AG08395 (cell line): Measurements from ENCODE around the gene MTHFD1.

Experiments used
- DNase-seq: peaks from one replicate; pipeline ENCODE4 v3.0.0; 2012; ENCODE audit warnings: mixed read lengths, low spot score

MTHFD1 gene

DNA sequence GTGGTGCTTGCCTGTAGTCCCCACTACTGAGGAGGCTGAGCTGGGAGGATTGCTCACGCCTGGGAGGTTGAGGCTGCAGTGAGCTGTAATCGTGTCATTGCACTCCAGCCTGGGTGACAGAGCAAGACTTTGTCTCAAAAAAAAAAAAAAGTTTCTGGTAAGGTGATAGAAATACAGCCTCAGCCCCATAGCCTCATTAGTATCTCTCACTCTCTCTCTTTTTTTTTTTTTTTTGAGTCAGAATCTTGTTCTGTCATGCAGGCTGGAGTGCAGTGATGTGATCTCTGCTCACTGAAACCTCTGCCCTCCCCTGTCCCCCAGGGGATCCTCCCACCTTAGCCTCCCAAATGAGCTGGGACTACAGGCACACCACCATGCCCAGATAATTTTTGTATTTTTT, 19.2 kb downstream of the MTHFD1 start:
- DNase-seq: no peak

GRCh38 chr14:64409126-64409920, 21.2 kb downstream of the MTHFD1 start:
- DNase-seq: no peak

GRCh38 chr14:64410084-64410774, 22.1 kb downstream of the MTHFD1 start:
- no peak for DNase-seq

DNA sequence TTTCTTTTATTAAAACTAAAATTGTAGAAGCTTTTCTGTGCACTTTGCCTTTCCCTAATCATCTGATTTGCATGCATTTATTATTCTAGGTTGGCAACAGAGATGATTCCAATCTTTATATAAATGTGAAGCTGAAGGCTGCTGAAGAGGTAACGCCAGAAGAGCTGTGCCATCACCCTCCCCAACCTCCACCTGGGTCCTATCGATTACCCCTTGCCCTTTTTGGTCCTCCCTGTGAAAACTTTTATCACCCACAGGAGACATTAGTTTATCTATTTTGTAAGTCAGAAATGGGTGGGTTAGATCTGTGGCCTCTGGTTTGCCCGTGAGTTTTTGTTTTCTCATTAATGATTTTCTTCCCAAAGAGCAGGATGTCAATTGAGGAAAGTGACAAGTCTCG, 22.8 kb downstream of the MTHFD1 start:
- DNase-seq: no peak

DNA sequence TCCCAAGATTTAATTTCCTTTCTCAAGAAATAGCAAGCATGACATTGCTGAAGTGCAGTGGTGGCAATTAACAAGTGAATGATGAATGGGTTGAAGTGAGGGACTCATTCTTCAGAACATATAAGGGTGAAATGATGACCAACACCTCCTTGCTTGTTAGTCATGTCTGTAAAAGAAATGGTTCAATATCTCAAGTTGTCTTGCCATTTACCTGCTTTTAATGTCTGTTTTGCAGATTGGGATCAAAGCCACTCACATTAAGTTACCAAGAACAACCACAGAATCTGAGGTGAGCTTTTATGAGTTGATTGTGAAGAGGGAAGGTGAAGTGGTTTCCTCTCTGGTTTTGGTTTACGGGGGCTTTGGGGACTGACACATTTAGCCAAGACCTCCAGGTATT, 24.1 kb downstream of the MTHFD1 start:
- DNase-seq: no peak

- DNase-seq: no peak
Observed at GRCh38 chr14:64416348-64416932, 28.3 kb downstream of the MTHFD1 start.

- peak; percentile 6 for DNase-seq
Observed at GRCh38 chr14:64417055-64417770, 29.1 kb downstream of the MTHFD1 start.

- no peak for DNase-seq
Observed at GRCh38 chr14:64417771-64418125, 29.6 kb downstream of the MTHFD1 start.

DNA sequence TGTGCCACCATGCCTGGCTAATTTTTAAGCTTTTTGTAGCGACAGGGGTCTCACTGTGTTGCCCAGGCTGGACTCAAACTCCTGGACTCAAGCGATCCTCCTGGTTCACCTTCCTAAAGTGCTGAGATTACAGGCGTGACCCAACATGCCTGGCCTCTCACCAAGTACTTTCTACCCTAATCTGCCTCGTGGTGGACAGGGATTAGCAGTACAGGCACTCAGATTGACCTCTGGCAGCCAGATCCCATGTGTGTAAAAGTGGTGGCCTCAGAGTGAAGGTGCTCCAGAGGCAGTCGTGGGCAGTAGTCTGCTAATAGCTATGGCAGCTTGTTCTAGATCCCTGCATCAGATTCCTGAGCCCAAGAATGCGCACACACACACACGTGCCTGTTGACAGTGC, 30.9 kb downstream of the MTHFD1 start:
- DNase-seq: no peak

GRCh38 chr14:64421166-64421565, 33.0 kb downstream of the MTHFD1 start:
- DNase-seq: peak; percentile 22

DNA sequence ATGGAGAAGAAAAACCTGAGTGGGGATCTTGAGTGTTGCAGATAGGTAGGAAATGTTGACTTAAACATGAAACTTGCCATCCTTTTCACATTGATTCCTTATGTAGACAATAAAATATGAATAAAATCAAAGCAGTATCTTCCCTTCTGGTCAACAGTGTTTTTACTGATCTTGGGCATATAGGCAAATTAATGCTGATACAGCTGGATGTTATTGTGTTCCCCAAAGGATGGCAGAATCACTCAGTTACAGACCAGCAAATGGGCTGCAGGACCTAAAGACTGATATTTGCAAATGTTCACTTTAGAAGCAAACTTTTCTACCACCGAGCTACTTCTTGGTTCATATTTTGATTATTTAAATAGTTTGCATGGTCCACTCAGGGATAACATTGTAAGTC, 33.9 kb downstream of the MTHFD1 start:
- DNase-seq: no peak

- no peak for DNase-seq
Observed at GRCh38 chr14:64422756-64423155, 34.6 kb downstream of the MTHFD1 start.

DNA sequence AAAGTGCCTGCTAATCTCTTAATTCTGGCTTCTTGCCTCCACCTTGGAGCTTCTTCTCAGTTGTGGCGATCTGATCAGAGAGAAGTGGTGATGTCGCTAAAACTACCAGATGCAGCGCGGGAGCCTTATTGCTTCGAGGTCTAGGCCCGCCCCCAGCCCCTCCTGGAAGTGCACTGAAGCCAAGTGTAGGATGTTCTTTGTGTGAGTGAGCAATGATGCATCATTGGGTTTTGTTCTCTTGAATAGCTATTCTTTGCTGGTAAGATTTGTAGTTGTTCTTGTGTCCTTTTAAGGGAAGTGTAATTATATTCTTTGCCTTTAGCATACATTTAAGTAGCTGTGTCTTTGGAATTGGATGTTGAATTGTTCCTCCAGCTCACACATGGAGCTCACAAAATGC, 35.8 kb downstream of the MTHFD1 start:
- DNase-seq: peak; percentile 9

- DNase-seq: no peak
Observed at GRCh38 chr14:64434528-64434927, 46.4 kb downstream of the MTHFD1 start.

GRCh38 chr14:64438181-64438841, 50.2 kb downstream of the MTHFD1 start:
- DNase-seq: peak; percentile 89

DNA sequence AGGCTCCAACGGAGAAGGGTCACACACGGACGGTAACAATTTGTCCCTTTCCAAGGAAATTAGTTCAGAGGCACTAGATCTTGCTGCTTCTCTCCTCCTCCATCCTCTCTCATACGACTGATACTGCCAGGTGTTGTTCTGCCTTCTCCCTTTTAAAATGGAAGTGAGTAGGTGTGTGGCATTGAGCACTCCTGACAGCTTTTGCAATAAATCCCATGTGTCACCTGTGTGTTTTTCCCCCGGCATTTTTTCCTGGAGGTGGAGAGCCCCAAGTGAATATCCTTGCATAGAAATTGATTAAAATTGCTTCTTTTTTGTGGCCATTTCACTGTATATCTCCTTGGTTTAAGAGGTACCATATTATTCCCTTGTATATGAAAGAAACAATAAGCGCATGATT, 51.0 kb downstream of the MTHFD1 start:
- no peak for DNase-seq

DNA sequence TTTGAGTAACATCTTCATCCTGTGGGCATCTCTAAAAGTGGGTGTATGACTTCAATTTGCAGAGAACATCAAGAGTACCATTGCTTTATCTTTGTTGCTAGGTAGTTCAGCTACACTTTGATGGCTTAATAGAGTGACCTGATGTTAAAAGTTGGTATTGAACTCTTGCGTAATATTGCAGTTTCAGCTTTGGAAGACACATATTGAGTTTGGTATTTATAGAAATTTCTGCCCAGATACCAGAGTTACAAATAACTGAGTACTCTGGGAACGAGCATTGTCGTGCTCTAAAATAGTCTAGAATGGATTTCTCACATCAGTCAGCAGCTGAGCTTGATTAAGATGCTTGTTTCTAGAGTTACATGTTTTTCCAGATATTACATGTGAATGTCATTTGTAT, 52.3 kb downstream of the MTHFD1 start:
- DNase-seq: peak; percentile 17

DNA sequence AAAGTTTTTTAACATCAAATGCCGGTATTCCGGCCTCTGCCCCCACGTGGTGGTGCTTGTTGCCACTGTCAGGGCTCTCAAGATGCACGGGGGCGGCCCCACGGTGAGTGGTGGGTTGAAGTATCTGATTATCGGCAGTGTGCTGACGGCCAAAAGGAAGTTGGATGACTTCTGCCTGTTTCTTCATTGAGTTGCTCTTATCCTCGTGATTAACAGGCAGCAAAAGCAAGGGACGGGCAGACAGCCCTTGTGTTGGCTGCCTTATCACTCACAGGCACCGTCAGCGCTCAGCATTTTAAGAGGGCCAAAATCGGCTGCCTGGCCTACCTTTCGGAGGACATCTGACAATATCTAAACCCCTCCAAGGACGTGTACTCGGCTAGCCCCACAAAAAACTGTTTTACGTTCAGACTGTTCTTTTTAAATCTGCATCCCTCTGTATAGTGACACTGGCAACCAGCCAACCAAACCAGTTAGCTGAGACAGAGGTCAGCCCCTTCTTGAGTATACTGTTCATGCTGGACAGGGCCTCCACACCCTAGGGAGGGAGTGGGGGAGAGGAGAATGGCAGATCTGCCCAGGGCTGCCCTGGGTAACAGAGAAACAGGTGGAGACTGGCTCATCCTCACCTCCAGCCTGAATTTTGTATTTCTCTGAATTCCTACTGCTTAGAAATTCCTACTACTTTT, 54.3 kb downstream of the MTHFD1 start:
- no peak for DNase-seq

- no peak for DNase-seq
Observed at GRCh38 chr14:64444140-64444539, 56.0 kb downstream of the MTHFD1 start.

DNA sequence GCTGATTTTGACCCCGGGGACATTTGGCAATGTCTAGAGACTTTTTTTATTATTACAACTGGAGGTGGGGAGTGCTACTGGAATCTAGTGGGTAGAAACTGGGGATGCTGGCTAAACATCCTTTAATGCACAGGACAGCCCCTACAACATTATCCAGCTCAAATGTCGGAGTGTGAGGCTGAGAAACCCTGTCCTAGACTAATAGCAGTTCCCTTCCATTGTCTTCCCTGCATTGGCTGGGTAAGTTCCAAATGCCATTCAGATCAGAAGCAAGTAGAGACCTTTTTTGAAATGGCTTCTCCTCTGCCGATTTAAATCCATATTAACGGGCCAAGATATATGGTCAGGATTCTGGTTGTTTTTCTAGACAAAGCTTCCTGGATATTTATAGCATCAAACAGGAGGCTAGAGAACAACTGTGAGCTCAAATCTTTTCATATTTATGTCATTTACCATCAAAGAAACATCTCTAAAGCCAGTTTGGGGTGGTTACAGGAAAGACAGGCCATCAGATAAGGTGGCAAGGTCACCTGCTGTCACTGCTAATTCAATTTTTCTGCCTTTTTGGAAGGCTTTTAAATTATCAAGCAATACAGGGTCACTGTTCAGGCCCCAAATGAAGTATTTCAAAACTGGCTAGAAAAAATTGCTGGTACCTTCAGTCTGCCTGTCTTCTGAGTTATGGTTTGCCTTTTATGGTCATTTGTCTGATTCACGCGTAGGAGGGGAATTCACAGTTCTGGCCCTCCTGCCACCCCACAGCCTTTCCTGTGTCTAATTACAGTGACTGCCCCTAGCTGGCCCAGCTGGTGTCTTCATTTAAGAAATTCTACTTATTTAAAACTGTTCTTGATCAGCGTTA, 57.1 kb downstream of the MTHFD1 start:
- peak; percentile 64 for DNase-seq
